Measurements from ENCODE around the gene NHS.

Gene NHS

DNA sequence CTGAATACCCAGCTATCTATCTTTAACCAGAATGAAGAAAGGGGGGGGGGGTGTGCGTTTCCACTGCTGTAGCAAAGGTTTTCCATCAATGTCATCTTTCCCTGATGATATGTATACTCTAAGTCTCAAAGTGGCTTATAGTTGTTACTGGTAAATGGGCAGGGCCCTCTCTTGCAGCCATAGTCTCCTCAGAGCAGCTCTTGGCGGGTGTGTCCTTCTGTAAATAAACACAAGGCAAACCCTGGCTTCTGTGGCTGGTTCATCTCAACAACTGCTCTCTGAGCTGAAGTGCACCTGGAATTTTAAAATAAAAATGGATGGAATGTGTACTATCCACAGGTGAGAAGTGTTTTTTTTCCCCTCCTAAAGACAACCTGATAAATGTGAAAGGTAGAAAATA is 304.8 kb downstream of the NHS start:
- Mint-ChIP-seq H3K36me3 (no peaks in the 10 kb centered on the region), H3K27ac (no peak overlapping the region), H3K9me3 (no peaks in the 10 kb centered on the region), H3K27me3 (peaks cover 5 to 9% of the 10 kb centered on the region in 2 donors), H3K4me3 (no peak overlapping the region), H3K4me1 (no peaks in the 10 kb centered on the region)
- DNase-seq (no peak), ATAC-seq (replicated peaks) (no peak)

DNA sequence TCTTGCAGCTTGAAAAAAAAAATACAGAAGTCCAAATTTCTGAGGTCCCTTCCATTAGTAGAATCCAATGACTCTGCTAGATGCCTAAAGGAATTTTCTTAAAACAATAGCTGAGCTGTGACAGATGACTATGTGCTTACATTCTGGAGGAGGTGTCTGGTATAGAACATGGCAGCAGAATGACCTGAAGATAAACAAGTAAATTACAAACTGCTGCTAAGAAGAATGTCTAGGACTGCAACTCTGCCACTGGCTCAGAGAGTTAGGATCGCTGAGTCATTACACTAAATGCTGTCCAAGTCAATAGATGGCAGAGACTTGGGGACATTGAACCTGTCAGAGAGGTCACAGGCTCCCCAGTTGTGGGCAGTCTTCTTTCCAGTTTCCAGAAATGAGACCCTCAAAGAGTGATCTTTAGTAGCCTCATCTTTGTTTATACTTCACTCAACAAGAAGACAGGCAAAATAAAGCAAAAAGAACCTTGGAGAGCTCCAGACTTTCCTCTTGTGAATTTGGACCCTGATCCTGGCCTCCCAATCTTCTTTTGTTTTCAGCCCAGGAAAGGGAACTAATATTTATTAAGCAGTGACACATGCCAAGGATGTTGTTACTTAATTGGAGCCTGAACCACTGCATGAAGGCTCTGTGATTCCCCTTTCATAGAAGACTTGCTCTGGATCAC is 305.9 kb downstream of the NHS start:
- DNase-seq = no peak
- no peaks in the 10 kb centered on the region for H3K4me1 Mint-ChIP-seq
- no peaks in the 10 kb centered on the region for H3K36me3 Mint-ChIP-seq
- peaks cover 5 to 10% of the 10 kb centered on the region in 2 donors for H3K27me3 Mint-ChIP-seq
- ATAC-seq (replicated peaks) = no peak
- no peaks in the 10 kb centered on the region for H3K9me3 Mint-ChIP-seq
- no peak overlapping the region for H3K27ac Mint-ChIP-seq
- no peak overlapping the region for H3K4me3 Mint-ChIP-seq

DNA sequence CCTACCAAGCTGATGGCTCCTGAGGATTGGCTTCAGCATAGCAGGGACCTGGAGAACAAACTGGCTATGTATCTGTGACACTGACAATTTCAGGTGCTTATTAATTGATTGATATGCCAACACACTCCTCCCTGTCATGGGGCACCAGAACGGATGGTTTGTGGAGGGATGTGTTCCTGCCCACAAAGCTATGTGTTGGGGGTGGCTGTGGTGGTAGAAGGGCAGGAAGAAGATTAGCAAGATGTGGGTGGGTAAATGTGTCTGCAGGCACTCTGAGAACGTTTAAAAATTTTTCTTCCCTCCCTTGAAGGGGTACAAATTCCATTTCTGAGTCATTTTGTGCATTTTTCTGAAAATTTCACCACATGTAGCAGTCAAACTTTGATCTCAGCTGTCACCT is 307.3 kb downstream of the NHS start:
- Mint-ChIP-seq H3K9me3 (no peaks in the 10 kb centered on the region), H3K36me3 (no peaks in the 10 kb centered on the region)

DNA sequence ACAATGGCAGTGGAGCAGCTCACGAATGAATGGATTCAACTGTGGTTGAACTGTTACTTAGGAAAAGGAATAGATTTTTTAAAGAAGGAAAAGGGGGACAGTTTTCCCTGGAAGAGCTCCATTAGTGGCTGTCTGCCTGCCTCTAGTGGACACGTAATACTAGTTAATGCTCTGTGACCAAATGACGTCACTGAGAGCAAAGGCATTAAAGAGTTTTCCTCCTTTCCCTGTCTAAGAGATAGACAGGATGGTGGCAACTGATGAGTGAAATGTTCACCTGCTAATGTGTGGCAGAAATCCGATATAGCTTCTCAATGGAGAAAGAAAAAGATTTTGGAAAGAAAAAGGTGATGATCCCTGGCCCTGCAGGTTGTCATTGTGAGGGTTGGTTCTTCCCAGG is 310.0 kb downstream of the NHS start:
- ATAC-seq (replicated peaks) (no peak), DNase-seq (no peak)
- no peak overlapping the region for H3K27ac Mint-ChIP-seq
- H3K4me3 Mint-ChIP-seq = no peak overlapping the region
- no peaks in the 10 kb centered on the region for H3K36me3 Mint-ChIP-seq
- no peaks in the 10 kb centered on the region for H3K9me3 Mint-ChIP-seq
- peaks cover 6 to 17% of the 10 kb centered on the region in 2 donors for H3K27me3 Mint-ChIP-seq
- no peaks in the 10 kb centered on the region for H3K4me1 Mint-ChIP-seq

More for the DNA sequence above, 307.3 kb downstream of the NHS start:
- no peak overlapping the region for H3K27ac Mint-ChIP-seq
- H3K27me3 Mint-ChIP-seq = peaks cover 5 to 16% of the 10 kb centered on the region in 2 donors
- H3K4me3 Mint-ChIP-seq = no peak overlapping the region
- ATAC-seq (replicated peaks) (no peak), DNase-seq (no peak)
- H3K4me1 Mint-ChIP-seq = no peaks in the 10 kb centered on the region

DNA sequence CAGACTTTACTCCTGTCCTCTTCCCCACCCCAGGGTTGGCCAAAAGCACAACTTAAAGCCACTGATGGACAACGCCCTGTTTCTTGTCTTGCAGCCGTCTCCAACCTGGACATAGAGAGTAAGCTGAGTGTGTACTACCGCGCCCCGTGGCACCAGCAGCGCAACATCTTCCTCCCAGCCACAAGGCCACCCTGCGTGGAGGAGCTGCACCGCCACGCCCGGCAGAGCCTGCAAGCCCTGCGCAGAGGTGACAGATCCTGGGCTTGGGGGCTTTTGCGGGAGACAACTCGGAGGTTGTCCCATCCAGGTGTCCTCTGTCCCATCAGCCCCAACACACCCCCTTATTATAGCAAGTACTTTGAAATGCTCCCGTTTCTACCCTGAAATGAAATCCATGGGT is 312.6 kb downstream of the NHS start:
- H3K9me3 Mint-ChIP-seq = no peaks in the 10 kb centered on the region
- peaks cover 7 to 19% of the 10 kb centered on the region in 2 donors for H3K27me3 Mint-ChIP-seq
- H3K4me1 Mint-ChIP-seq = no peaks in the 10 kb centered on the region
- DNase-seq (no peak), ATAC-seq (replicated peaks) (no peak)
- H3K4me3 Mint-ChIP-seq = no peak overlapping the region
- no peak overlapping the region for H3K27ac Mint-ChIP-seq
- H3K36me3 Mint-ChIP-seq = no peaks in the 10 kb centered on the region

DNA sequence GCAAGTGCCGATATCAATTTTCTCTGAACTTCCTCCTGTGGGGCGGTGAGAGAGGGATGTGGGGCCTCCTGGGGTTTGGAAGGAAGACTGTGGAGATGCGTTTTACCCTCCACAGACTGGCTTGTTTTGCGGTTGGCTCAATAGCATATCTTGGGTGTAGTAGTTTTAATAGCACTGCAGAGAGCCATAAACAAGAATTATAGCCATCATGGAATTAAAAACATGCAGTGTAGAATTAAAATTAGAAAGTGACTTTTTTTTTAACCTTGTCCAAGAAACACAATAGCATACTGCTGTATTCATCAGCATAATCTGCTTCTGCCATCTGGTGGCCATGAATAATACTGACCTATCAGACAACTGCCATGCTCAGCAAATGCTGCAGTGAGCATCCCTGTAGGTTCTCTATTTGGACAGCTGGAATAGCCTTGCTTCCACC is 315.0 kb downstream of the NHS start:
- DNase-seq (peak; percentile 2), ATAC-seq (replicated peaks) (peak; percentile 72 to 80)
- Mint-ChIP-seq H3K36me3 (no peaks in the 10 kb centered on the region), H3K27me3 (peaks cover 7 to 15% of the 10 kb centered on the region in 2 donors), H3K9me3 (no peaks in the 10 kb centered on the region), H3K4me1 (no peaks in the 10 kb centered on the region), H3K4me3 (no peak overlapping the region), H3K27ac (no peak overlapping the region)

DNA sequence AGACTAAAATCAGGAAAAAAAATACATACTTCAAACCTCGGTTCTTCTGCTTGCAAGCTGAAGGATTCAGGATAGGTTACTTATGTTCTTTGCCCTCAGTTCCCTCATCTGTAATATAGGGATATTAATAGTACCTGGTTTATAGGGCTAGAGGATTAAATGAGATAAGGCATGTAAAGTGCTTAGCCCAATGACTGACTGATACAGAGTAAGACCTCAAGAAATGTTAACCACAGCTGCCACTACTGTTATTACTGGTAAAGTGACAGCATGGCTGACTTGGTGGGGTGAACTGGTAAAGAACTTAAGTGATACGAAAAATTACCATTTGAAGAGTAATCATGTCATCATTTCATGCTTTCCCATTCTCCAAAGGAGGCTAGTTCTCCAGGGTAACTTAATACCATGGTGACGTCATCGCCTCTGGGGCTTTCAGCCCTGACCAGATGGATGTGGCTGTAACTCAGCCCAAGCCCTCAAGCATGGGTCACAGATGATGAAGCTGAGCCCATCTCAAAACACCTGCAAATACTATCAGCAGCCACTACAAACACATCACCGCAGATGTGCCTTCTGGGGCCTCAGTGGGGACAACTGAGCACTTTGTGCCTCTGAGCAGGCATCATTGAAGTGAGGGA is 317.8 kb downstream of the NHS start:
- no peak for ATAC-seq (replicated peaks)
- no peak for DNase-seq

DNA sequence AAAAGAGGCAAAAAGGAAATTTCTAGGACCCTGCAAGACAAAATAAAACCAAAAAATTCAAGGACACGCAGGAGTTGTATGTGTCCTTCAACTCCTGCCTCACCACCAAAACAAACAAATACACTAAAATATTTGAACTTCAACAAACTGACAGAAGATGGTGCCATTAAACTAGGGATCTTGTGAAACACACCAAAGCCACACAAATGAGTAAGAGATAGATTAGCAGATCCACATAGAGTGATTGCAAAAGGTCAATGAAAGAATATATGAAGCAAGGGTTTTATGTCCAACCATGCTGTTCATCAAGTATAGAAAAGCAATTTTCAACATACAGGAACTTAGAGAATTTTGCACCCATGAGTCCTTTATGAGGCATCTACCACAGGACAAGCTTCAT is 322.2 kb downstream of the NHS start:
- Mint-ChIP-seq H3K27ac (no peak overlapping the region), H3K9me3 (no peaks in the 10 kb centered on the region), H3K36me3 (no peaks in the 10 kb centered on the region), H3K4me3 (no peak overlapping the region), H3K27me3 (peaks cover 5 to 13% of the 10 kb centered on the region in 2 donors), H3K4me1 (no peaks in the 10 kb centered on the region)
- DNase-seq (no peak), ATAC-seq (replicated peaks) (no peak)

More for the DNA sequence above, 317.8 kb downstream of the NHS start:
- no peaks in the 10 kb centered on the region for H3K9me3 Mint-ChIP-seq
- H3K27me3 Mint-ChIP-seq = peaks cover 7 to 18% of the 10 kb centered on the region in 2 donors
- H3K4me1 Mint-ChIP-seq = no peaks in the 10 kb centered on the region
- H3K36me3 Mint-ChIP-seq = no peaks in the 10 kb centered on the region
- no peak overlapping the region for H3K27ac Mint-ChIP-seq
- H3K4me3 Mint-ChIP-seq = no peak overlapping the region

DNA sequence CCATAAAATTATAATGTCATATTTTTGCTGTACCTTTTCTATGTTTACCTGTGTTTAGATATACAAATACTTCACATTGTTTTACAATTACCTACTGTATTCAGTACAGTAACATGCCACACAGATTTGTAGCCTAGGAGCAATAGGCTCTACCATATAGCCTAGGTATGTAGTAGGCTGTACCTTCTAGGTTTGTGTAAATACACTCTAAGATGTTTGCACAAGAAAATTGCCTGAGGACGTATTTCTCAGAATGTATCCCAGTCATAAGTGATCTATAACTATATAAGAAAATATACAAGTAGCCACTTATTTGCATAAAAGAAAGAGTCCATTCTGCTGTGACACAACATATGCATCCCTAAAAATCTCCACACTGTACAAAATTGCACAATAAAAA is 326.0 kb downstream of the NHS start:
- ATAC-seq (replicated peaks) = no peak
- Mint-ChIP-seq H3K27ac (no peak overlapping the region), H3K36me3 (no peaks in the 10 kb centered on the region), H3K4me1 (no peaks in the 10 kb centered on the region), H3K9me3 (no peaks in the 10 kb centered on the region), H3K27me3 (peaks cover 5 to 13% of the 10 kb centered on the region in 2 donors), H3K4me3 (no peak overlapping the region)
- DNase-seq = no peak

DNA sequence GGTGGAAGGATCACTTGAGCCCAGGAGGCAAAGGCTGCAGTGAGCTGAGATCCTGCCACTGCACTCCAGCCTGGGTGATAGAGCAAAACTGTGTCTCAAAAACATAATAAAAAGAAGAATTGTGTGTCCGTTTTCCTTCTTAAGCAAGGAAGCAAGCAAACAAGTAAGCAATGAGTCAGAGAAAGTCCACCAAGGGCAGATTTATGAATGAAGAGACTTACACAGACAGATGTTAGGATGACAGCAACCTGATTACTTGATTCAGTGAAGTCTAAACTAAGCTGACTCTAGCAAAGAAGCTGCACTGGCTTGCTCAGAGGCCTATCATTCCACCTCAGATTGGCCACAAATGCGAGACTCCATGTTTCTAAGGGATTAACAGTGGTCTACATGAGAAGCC is 328.2 kb downstream of the NHS start:
- no peaks in the 10 kb centered on the region for H3K9me3 Mint-ChIP-seq
- no peak overlapping the region for H3K27ac Mint-ChIP-seq
- ATAC-seq (replicated peaks) (no peak), DNase-seq (no peak)
- H3K4me3 Mint-ChIP-seq = no peak overlapping the region
- no peaks in the 10 kb centered on the region for H3K4me1 Mint-ChIP-seq
- H3K36me3 Mint-ChIP-seq = no peaks in the 10 kb centered on the region
- peaks cover 6 to 9% of the 10 kb centered on the region in 2 donors for H3K27me3 Mint-ChIP-seq

DNA sequence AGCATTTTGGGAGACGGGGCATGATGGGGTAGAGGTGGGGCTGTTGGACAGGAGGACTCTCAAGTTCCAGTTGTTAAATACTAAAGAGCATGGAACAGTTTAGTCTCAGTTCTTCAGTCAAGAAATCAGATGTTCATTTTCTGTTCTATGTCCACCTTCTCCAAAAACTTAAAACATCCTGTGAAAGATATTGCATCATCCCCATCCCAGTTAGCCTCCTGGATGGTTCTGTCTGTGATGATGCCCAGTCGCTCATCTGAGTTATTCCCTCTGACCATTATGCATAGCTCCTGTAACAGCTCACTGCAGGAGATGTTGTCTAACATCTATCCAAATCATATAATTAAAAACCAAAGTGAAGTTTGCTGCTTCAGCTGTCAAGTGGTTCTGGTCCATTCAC is 330.2 kb downstream of the NHS start:
- no peaks in the 10 kb centered on the region for H3K4me1 Mint-ChIP-seq
- DNase-seq (no peak), ATAC-seq (replicated peaks) (no peak)
- H3K27me3 Mint-ChIP-seq = peaks cover 17 to 19% of the 10 kb centered on the region in 2 donors
- no peak overlapping the region for H3K4me3 Mint-ChIP-seq
- H3K36me3 Mint-ChIP-seq = no peaks in the 10 kb centered on the region
- no peak overlapping the region for H3K27ac Mint-ChIP-seq
- no peaks in the 10 kb centered on the region for H3K9me3 Mint-ChIP-seq

DNA sequence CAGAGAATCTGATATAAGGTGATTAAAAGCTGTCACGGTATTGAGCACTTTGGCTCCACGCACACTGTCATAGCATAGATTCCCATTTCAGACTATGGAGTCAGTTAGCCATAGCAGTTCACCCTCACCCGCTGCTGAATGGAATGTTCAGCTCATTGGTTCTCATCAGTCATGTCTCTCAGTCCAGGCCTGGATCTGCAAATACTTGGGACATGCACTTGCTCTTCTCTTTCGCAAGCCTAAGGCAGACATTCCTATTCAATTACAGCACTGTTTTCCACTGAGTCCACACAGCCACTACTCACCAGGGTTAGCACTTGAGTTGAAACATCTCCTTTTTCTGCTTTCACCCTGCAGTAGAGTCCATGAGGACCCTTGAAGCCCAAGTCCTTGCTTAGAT is 331.7 kb downstream of the NHS start:
- H3K9me3 Mint-ChIP-seq = no peaks in the 10 kb centered on the region
- H3K36me3 Mint-ChIP-seq = no peaks in the 10 kb centered on the region
- H3K27me3 Mint-ChIP-seq = peaks cover 15 to 18% of the 10 kb centered on the region in 2 donors
- no peak overlapping the region for H3K4me3 Mint-ChIP-seq
- ATAC-seq (replicated peaks) (no peak), DNase-seq (no peak)
- H3K27ac Mint-ChIP-seq = no peak overlapping the region
- H3K4me1 Mint-ChIP-seq = no peaks in the 10 kb centered on the region

DNA sequence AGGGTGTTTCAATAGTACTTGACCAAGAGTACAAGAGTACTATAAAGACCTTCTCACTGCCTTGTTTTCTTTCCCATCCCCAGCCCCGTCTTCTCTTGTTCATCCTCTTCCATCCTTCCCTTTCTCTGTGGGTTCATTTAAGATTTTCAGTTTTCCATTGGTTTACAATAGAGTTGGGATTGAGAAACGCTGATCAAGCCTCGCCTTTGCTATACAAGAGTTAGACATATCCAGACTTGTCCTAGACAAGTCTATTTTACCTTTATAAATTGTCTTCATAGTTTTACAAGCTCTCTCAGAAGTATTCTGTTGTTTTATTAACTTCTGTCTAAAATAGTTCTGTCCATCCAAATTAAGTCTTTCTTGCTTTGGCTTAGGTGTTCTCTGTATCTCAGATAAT is 332.7 kb downstream of the NHS start:
- peaks cover 12 to 16% of the 10 kb centered on the region in 2 donors for H3K27me3 Mint-ChIP-seq
- H3K27ac Mint-ChIP-seq = no peak overlapping the region
- DNase-seq = no peak

DNA sequence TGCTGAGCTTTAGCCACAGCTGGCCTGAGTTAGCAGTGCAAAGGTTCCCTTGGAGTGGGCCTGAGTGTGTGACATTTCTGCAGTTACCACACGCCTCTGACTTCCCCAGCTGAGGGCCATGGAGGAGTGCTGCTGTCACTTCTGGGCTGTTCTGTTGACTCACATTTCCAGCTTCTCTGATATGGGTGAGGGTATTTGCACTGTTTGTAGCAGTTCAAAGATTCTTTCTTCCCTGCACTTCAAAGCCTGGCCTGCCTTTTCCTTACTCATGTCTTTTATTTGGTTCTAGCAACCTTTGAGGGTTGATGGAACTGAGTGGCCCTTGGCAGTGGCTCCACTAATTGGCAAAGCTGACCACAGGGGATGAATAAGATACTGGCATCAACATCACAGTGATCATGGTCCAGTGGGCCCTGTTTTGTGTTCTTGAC is 335.9 kb downstream of the NHS start:
- ATAC-seq (replicated peaks) = no peak
- no peak for DNase-seq
- H3K9me3 Mint-ChIP-seq = no peaks in the 10 kb centered on the region
- H3K27ac Mint-ChIP-seq = no peak overlapping the region
- H3K4me3 Mint-ChIP-seq = no peak overlapping the region
- peaks cover 12 to 16% of the 10 kb centered on the region in 2 donors for H3K27me3 Mint-ChIP-seq
- no peaks in the 10 kb centered on the region for H3K36me3 Mint-ChIP-seq
- no peaks in the 10 kb centered on the region for H3K4me1 Mint-ChIP-seq

More for the DNA sequence above, 332.7 kb downstream of the NHS start:
- H3K36me3 Mint-ChIP-seq = no peaks in the 10 kb centered on the region
- H3K9me3 Mint-ChIP-seq = no peaks in the 10 kb centered on the region
- no peak for ATAC-seq (replicated peaks)
- H3K4me3 Mint-ChIP-seq = no peak overlapping the region
- no peaks in the 10 kb centered on the region for H3K4me1 Mint-ChIP-seq

DNA sequence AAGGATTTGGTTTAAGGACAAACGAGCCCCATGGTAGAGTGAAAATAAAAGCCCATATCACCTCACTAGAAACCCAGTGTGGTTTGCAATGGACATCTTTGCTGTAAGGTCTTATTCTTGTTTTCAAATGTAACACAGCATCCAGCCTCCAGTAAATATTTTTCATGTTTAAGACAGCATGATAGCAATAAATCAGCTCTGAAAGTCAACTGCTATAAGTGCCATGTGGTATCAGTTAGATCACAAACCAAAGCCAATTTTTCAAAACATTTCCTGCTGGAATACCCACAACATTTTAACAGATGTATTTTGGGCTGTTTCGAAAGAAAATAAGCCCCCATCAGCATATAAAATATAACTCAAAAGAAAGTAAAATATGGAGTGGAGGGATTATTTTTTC is 338.3 kb downstream of the NHS start:
- H3K27ac Mint-ChIP-seq = no peak overlapping the region
- DNase-seq (no peak), ATAC-seq (replicated peaks) (no peak)
- no peaks in the 10 kb centered on the region for H3K36me3 Mint-ChIP-seq
- H3K27me3 Mint-ChIP-seq = peaks cover 12 to 13% of the 10 kb centered on the region in 2 donors
- H3K4me3 Mint-ChIP-seq = no peak overlapping the region
- H3K4me1 Mint-ChIP-seq = no peaks in the 10 kb centered on the region
- H3K9me3 Mint-ChIP-seq = peaks cover 0 to 2% of the 10 kb centered on the region in 2 donors

Measured in stimulated activated naive B cell treated with anti-CD40 and anti-IgM and Interleukin-4, amounts not matched to agents 10 μg/mL and 1 μg/mL and 100 μg/mL, for 72 hours (primary cell).